Measurements from ENCODE around the gene INHA. TPM values are rescaled to one million over a fixed set of nuclear protein-coding genes. Genes with fewer than 3 reads are reported as not detected.

INHA gene
- total and polyA plus RNA-seq, 2 experiments from 2014 or later = 3.3 to 8.1 TPM

GRCh38 chr2:219603771-219604170 lies 31.7 kb downstream of the INHA start:
- H3K4me1 ChIP-seq (ENCODE audit: insufficient read depth) = no peaks in the 10 kb centered on the region
- H3K9me3 ChIP-seq (ENCODE audit: low read depth) = no peaks in the 10 kb centered on the region
- 91% methylated on average over 5 of the region's 5 CpGs for whole genome bisulfite sequencing (ENCODE audit: low lambda C conversion rate, missing lambda C conversion rate)
- H3K4me3 ChIP-seq = no peak overlapping the region
- H3K36me3 ChIP-seq (replicated peaks; ENCODE audit: insufficient read depth, low read depth) = no peaks in the 10 kb centered on the region
- H3K27me3 ChIP-seq = no peaks in the 10 kb centered on the region
- H2AFZ ChIP-seq = no peak overlapping the region
- TF ChIP-seq EZH2phosphoT487 (IDR thresholded peaks at IDR 0.05; ENCODE audit: low read depth, severe bottlenecking, unreplicated experiment) (no peak), CTCF (IDR thresholded peaks at IDR 0.05; ENCODE audit: poor library complexity) (no peak), EZH2 (IDR thresholded peaks at IDR 0.05; ENCODE audit: borderline replicate concordance) (no peak)
- no peaks in the 10 kb centered on the region for H4K20me1 ChIP-seq (ENCODE audit: insufficient read depth, poor library complexity, severe bottlenecking)
- H3K27ac ChIP-seq = no peak overlapping the region
- H3K79me2 ChIP-seq = peaks cover 4% of the 10 kb centered on the region
- no peak overlapping the region for H3K4me2 ChIP-seq
- no peaks in the 10 kb centered on the region for H3K9me2 ChIP-seq (replicated peaks; ENCODE audit: insufficient read depth)
- DNase-seq (ENCODE audit: low spot score) = no peak

GRCh38 chr2:219605607-219605954 lies 33.5 kb downstream of the INHA start:
- H3K9me3 ChIP-seq (ENCODE audit: low read depth) = no peaks in the 10 kb centered on the region
- H3K27ac ChIP-seq = no peak overlapping the region
- H3K4me2 ChIP-seq = no peak overlapping the region
- no peaks in the 10 kb centered on the region for H3K36me3 ChIP-seq (replicated peaks; ENCODE audit: insufficient read depth, low read depth)
- H4K20me1 ChIP-seq (ENCODE audit: insufficient read depth, poor library complexity, severe bottlenecking) = no peaks in the 10 kb centered on the region
- H3K4me3 ChIP-seq = no peak overlapping the region
- TF ChIP-seq EZH2 (IDR thresholded peaks at IDR 0.05; ENCODE audit: borderline replicate concordance) (no peak), EZH2phosphoT487 (IDR thresholded peaks at IDR 0.05; ENCODE audit: low read depth, severe bottlenecking, unreplicated experiment) (no peak), CTCF (IDR thresholded peaks at IDR 0.05; ENCODE audit: poor library complexity) (no peak)
- WGBS (ENCODE audit: low lambda C conversion rate, missing lambda C conversion rate) = 90% methylated on average over 5 of the region's 6 CpGs
- no peaks in the 10 kb centered on the region for H3K79me2 ChIP-seq
- no peak overlapping the region for H2AFZ ChIP-seq
- no peaks in the 10 kb centered on the region for H3K27me3 ChIP-seq
- H3K4me1 ChIP-seq (ENCODE audit: insufficient read depth) = no peaks in the 10 kb centered on the region
- no peak for DNase-seq (ENCODE audit: low spot score)
- no peaks in the 10 kb centered on the region for H3K9me2 ChIP-seq (replicated peaks; ENCODE audit: insufficient read depth)

GRCh38 chr2:219607931-219608330 lies 35.8 kb downstream of the INHA start:
- H3K9me2 ChIP-seq (replicated peaks; ENCODE audit: insufficient read depth) = no peaks in the 10 kb centered on the region
- H3K27me3 ChIP-seq = no peaks in the 10 kb centered on the region
- no peaks in the 10 kb centered on the region for H3K9me3 ChIP-seq (ENCODE audit: low read depth)
- H3K36me3 ChIP-seq (replicated peaks; ENCODE audit: insufficient read depth, low read depth) = no peaks in the 10 kb centered on the region
- 97% methylated on average over 15 of the region's 15 CpGs for WGBS (ENCODE audit: low lambda C conversion rate, missing lambda C conversion rate)
- no peak overlapping the region for H3K27ac ChIP-seq
- no peak overlapping the region for H3K4me2 ChIP-seq
- H3K79me2 ChIP-seq = no peaks in the 10 kb centered on the region
- no peaks in the 10 kb centered on the region for H3K4me1 ChIP-seq (ENCODE audit: insufficient read depth)
- H2AFZ ChIP-seq = no peak overlapping the region
- TF ChIP-seq CTCF (IDR thresholded peaks at IDR 0.05; ENCODE audit: poor library complexity) (no peak), EZH2 (IDR thresholded peaks at IDR 0.05; ENCODE audit: borderline replicate concordance) (no peak), EZH2phosphoT487 (IDR thresholded peaks at IDR 0.05; ENCODE audit: low read depth, severe bottlenecking, unreplicated experiment) (no peak)
- no peak for DNase-seq (ENCODE audit: low spot score)
- no peaks in the 10 kb centered on the region for H4K20me1 ChIP-seq (ENCODE audit: insufficient read depth, poor library complexity, severe bottlenecking)
- no peak overlapping the region for H3K4me3 ChIP-seq

- DNase-seq (ENCODE audit: low spot score) = no peak
- no peaks in the 10 kb centered on the region for H3K36me3 ChIP-seq (replicated peaks; ENCODE audit: insufficient read depth, low read depth)
- 87% methylated on average over 15 of the region's 15 CpGs for WGBS (ENCODE audit: low lambda C conversion rate, missing lambda C conversion rate)
Observed at GRCh38 chr2:219608399-219608964, 36.4 kb downstream of the INHA start.

More at GRCh38 chr2:219608399-219608964, 36.4 kb downstream of the INHA start:
- Histone ChIP-seq H3K4me2 (no peak overlapping the region), H3K27me3 (no peaks in the 10 kb centered on the region), H3K4me1 (ENCODE audit: insufficient read depth) (no peaks in the 10 kb centered on the region), H2AFZ (no peak overlapping the region), H3K79me2 (no peaks in the 10 kb centered on the region), H3K9me3 (ENCODE audit: low read depth) (no peaks in the 10 kb centered on the region), H3K9me2 (replicated peaks; ENCODE audit: insufficient read depth) (no peaks in the 10 kb centered on the region), H3K4me3 (no peak overlapping the region), H4K20me1 (ENCODE audit: insufficient read depth, poor library complexity, severe bottlenecking) (no peaks in the 10 kb centered on the region), H3K27ac (no peak overlapping the region)
- TF ChIP-seq CTCF (IDR thresholded peaks at IDR 0.05; ENCODE audit: poor library complexity) = no peak
- no peak for TF ChIP-seq EZH2phosphoT487 (IDR thresholded peaks at IDR 0.05; ENCODE audit: low read depth, severe bottlenecking, unreplicated experiment)
